ENCODE measurements around the gene CCDC28A. TPM values are rescaled to one million over a fixed set of nuclear protein-coding genes. Genes with fewer than 3 reads are reported as not detected.
A peak's percentile ranks its signal among the peaks of the same experiment; 100 is the strongest.

The CCDC28A gene
- total RNA-seq, 1 donor from 2014 or later = 7.3 TPM

GRCh38 chr6:138765896-138766655, 7.5 kb upstream of the CCDC28A start:
- Mint-ChIP-seq H3K36me3 (ENCODE audit: low read depth) (no peaks in the 10 kb centered on the region), H3K9me3 (no peaks in the 10 kb centered on the region), H3K4me3 (no peak overlapping the region), H3K27ac (ENCODE audit: unreplicated experiment) (no peak overlapping the region), H3K27me3 (ENCODE audit: low read depth) (no peaks in the 10 kb centered on the region), H3K4me1 (no peaks in the 10 kb centered on the region)
- no peak for DNase-seq (ENCODE audit: low read depth, low spot score)
- TF ChIP-seq, protein P1, sequence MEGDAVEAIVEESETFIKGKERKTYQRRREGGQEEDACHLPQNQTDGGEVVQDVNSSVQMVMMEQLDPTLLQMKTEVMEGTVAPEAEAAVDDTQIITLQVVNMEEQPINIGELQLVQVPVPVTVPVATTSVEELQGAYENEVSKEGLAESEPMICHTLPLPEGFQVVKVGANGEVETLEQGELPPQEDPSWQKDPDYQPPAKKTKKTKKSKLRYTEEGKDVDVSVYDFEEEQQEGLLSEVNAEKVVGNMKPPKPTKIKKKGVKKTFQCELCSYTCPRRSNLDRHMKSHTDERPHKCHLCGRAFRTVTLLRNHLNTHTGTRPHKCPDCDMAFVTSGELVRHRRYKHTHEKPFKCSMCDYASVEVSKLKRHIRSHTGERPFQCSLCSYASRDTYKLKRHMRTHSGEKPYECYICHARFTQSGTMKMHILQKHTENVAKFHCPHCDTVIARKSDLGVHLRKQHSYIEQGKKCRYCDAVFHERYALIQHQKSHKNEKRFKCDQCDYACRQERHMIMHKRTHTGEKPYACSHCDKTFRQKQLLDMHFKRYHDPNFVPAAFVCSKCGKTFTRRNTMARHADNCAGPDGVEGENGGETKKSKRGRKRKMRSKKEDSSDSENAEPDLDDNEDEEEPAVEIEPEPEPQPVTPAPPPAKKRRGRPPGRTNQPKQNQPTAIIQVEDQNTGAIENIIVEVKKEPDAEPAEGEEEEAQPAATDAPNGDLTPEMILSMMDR (conservative IDR thresholded peaks at IDR 0.05) = peak; percentile 87

- no peak overlapping the region for H3K27ac Mint-ChIP-seq (ENCODE audit: unreplicated experiment)
- no peak for DNase-seq (ENCODE audit: low read depth, low spot score)
- TF ChIP-seq, protein P1 (conservative IDR thresholded peaks at IDR 0.05) = no peak
- no peak overlapping the region for H3K4me3 Mint-ChIP-seq
- H3K4me1 Mint-ChIP-seq = peaks cover 24% of the 10 kb centered on the region
- no peaks in the 10 kb centered on the region for H3K27me3 Mint-ChIP-seq (ENCODE audit: low read depth)
- no peaks in the 10 kb centered on the region for H3K36me3 Mint-ChIP-seq (ENCODE audit: low read depth)
- no peaks in the 10 kb centered on the region for H3K9me3 Mint-ChIP-seq
Measured at GRCh38 chr6:138769102-138769676, 4.4 kb upstream of the CCDC28A start.

GRCh38 chr6:138772596-138773176, 883 bp upstream of the CCDC28A start:
- H3K36me3 Mint-ChIP-seq (ENCODE audit: low read depth) = no peaks in the 10 kb centered on the region
- H3K27me3 Mint-ChIP-seq (ENCODE audit: low read depth) = no peaks in the 10 kb centered on the region

GRCh38 chr6:138774370-138774769, 801 bp downstream of the CCDC28A start:
- DNase-seq (ENCODE audit: low read depth, low spot score) = no peak

More at GRCh38 chr6:138772596-138773176, 883 bp upstream of the CCDC28A start:
- H3K9me3 Mint-ChIP-seq = no peaks in the 10 kb centered on the region
- peaks cover 27% of the 10 kb centered on the region for H3K4me1 Mint-ChIP-seq
- DNase-seq (ENCODE audit: low read depth, low spot score) = peak; percentile 3
- peak overlapping the region; percentile 100 for H3K4me3 Mint-ChIP-seq
- TF ChIP-seq, protein P1 (conservative IDR thresholded peaks at IDR 0.05) = no peak
- peak overlapping the region; percentile 100 for H3K27ac Mint-ChIP-seq (ENCODE audit: unreplicated experiment)

GRCh38 chr6:138776659-138777058, 3.1 kb downstream of the CCDC28A start:
- Mint-ChIP-seq H3K36me3 (ENCODE audit: low read depth) (no peaks in the 10 kb centered on the region), H3K27me3 (ENCODE audit: low read depth) (no peaks in the 10 kb centered on the region), H3K27ac (ENCODE audit: unreplicated experiment) (no peak overlapping the region), H3K4me3 (no peak overlapping the region), H3K9me3 (no peaks in the 10 kb centered on the region), H3K4me1 (peaks cover 30% of the 10 kb centered on the region)
- no peak for DNase-seq (ENCODE audit: low read depth, low spot score)
- TF ChIP-seq, protein P1 (conservative IDR thresholded peaks at IDR 0.05) = no peak

More at GRCh38 chr6:138774370-138774769, 801 bp downstream of the CCDC28A start:
- Mint-ChIP-seq H3K27ac (ENCODE audit: unreplicated experiment) (peak overlapping the region; percentile 62), H3K27me3 (ENCODE audit: low read depth) (no peaks in the 10 kb centered on the region), H3K9me3 (no peaks in the 10 kb centered on the region), H3K4me1 (peaks cover 27% of the 10 kb centered on the region), H3K36me3 (ENCODE audit: low read depth) (no peaks in the 10 kb centered on the region), H3K4me3 (peak overlapping the region; percentile 100)
- TF ChIP-seq, protein P1 (conservative IDR thresholded peaks at IDR 0.05) = no peak

Measured in neural crest cell (in vitro differentiated cells).